BLaER1 treated with 17β-estradiol and CSF1 and Interleukin-3, amounts not matched to agents 10 nM and 100 nM (cell line): ENCODE data around the gene MEF2D.

Source experiments
- H3K27ac ChIP-seq, 11 experiments: shearing (Covaris generic); formaldehyde crosslinking; 2 replicates each; pipeline ENCODE4 v1.8.1; 2022
- H3K27me3 ChIP-seq, 11 experiments: shearing (Covaris generic); formaldehyde crosslinking; 2 replicates each; pipeline ENCODE4 v1.8.1; 2022
- H3K36me3 ChIP-seq, 11 experiments: shearing (Covaris generic); formaldehyde crosslinking; 2 replicates each; pipeline ENCODE4 v1.8.1; 2022
- H3K4me1 ChIP-seq, 10 experiments: shearing (Covaris generic); formaldehyde crosslinking; 2 replicates each; pipeline ENCODE4 v1.8.1; 2022
- H3K4me2 ChIP-seq, 11 experiments: shearing (Covaris generic); formaldehyde crosslinking; 2 replicates each; pipeline ENCODE4 v1.8.1; 2022
- H3K4me3 ChIP-seq, 10 experiments: shearing (Covaris generic); formaldehyde crosslinking; 2 replicates each; pipeline ENCODE4 v1.8.1; 2022
- H3K9ac ChIP-seq, 11 experiments: shearing (Covaris generic); formaldehyde crosslinking; 2 replicates each; pipeline ENCODE4 v1.8.1; 2022
- H3K9me3 ChIP-seq, 11 experiments: shearing (Covaris generic); formaldehyde crosslinking; replicated peaks in 1 of 11; 2 replicates each; pipeline ENCODE4 v1.8.1; 2022
- H4K20me1 ChIP-seq, 11 experiments: shearing (Covaris generic); formaldehyde crosslinking; 2 replicates each; pipeline ENCODE4 v1.8.1; 2022
- Cebpa-rat ChIP-seq, 11 experiments: shearing (Covaris generic); IDR thresholded peaks; 2 replicates each; pipeline ENCODE4 v1.8.1; 2022

Gene MEF2D

GRCh38 chr1:156506450-156506849 is 5.9 kb upstream of the MEF2D start:
- no peak overlapping the region for H3K9ac ChIP-seq
- no peaks in the 10 kb centered on the region for H4K20me1 ChIP-seq
- H3K4me3 ChIP-seq: no peak overlapping the region
- peaks cover 81 to 95% (median 87%) of the 10 kb centered on the region in 10 experiments for H3K4me1 ChIP-seq
- H3K4me2 ChIP-seq: peak overlapping the region; percentile 83 to 98 (median 92)
- H3K27me3 ChIP-seq: no peaks in the 10 kb centered on the region
- no peaks in the 10 kb centered on the region for H3K36me3 ChIP-seq
- no peaks in the 10 kb centered on the region for H3K9me3 ChIP-seq
- no peak for TF ChIP-seq Cebpa-rat (IDR thresholded peaks at IDR 0.05)
- H3K27ac ChIP-seq: peak overlapping the region in 9 of 11 experiments; percentile 95 to 100 (median 99); a peak in 12 of 22 replicates

GRCh38 chr1:156505679-156506298 is 5.2 kb upstream of the MEF2D start:
- H3K27me3 ChIP-seq: no peaks in the 10 kb centered on the region
- peak overlapping the region; percentile 83 to 98 (median 92) for H3K4me2 ChIP-seq
- no peaks in the 10 kb centered on the region for H3K36me3 ChIP-seq
- peak overlapping the region; percentile 3 to 51 (median 28); a peak in 13 of 20 replicates for H3K4me3 ChIP-seq
- H3K27ac ChIP-seq: peak overlapping the region; percentile 95 to 100 (median 99)
- no peak for TF ChIP-seq Cebpa-rat (IDR thresholded peaks at IDR 0.05)
- no peaks in the 10 kb centered on the region for H4K20me1 ChIP-seq
- peaks cover 82 to 92% (median 87%) of the 10 kb centered on the region in 10 experiments for H3K4me1 ChIP-seq
- no peaks in the 10 kb centered on the region for H3K9me3 ChIP-seq
- H3K9ac ChIP-seq: peak overlapping the region; percentile 93 to 100 (median 98)

GRCh38 chr1:156504821-156505678 is 4.5 kb upstream of the MEF2D start:
- H3K9me3 ChIP-seq: no peaks in the 10 kb centered on the region
- H3K4me1 ChIP-seq: peaks cover 79 to 84% (median 83%) of the 10 kb centered on the region in 10 experiments
- peak overlapping the region; percentile 32 to 99 (median 76); a peak in 18 of 20 replicates for H3K4me3 ChIP-seq
- no peak for TF ChIP-seq Cebpa-rat (IDR thresholded peaks at IDR 0.05)
- H3K9ac ChIP-seq: peak overlapping the region; percentile 93 to 100 (median 98)
- H4K20me1 ChIP-seq: peaks cover 0 to 5% (median 4%) of the 10 kb centered on the region in 11 experiments; a peak in 8 of 22 replicates
- no peaks in the 10 kb centered on the region for H3K27me3 ChIP-seq
- no peaks in the 10 kb centered on the region for H3K36me3 ChIP-seq
- H3K27ac ChIP-seq: peak overlapping the region; percentile 95 to 100 (median 99)
- peak overlapping the region; percentile 86 to 98 (median 94) for H3K4me2 ChIP-seq

GRCh38 chr1:156504438-156504813 is 3.9 kb upstream of the MEF2D start:
- TF ChIP-seq Cebpa-rat (IDR thresholded peaks at IDR 0.05): no peak
- Histone ChIP-seq H3K27ac (peak overlapping the region; percentile 95 to 100 (median 99)), H3K36me3 (peaks cover 0 to 1% (median 0%) of the 10 kb centered on the region in 11 experiments; a peak in 4 of 22 replicates), H3K27me3 (no peaks in the 10 kb centered on the region), H4K20me1 (peaks cover 2 to 10% (median 8%) of the 10 kb centered on the region in 11 experiments; a peak in 19 of 22 replicates), H3K9ac (peak overlapping the region; percentile 93 to 100 (median 98)), H3K4me2 (peak overlapping the region; percentile 86 to 98 (median 94)), H3K4me1 (peaks cover 75 to 78% (median 76%) of the 10 kb centered on the region in 10 experiments), H3K4me3 (peak overlapping the region; percentile 32 to 99 (median 76); a peak in 18 of 20 replicates), H3K9me3 (no peaks in the 10 kb centered on the region)

GRCh38 chr1:156503698-156504437 is 3.3 kb upstream of the MEF2D start:
- Histone ChIP-seq H3K4me3 (peak overlapping the region; percentile 46 to 99 (median 96); a peak in 19 of 20 replicates), H3K4me1 (peaks cover 69 to 72% (median 71%) of the 10 kb centered on the region in 10 experiments), H3K27ac (peak overlapping the region; percentile 95 to 100 (median 99))

GRCh38 chr1:156502894-156503697 is 2.5 kb upstream of the MEF2D start:
- H3K4me2 ChIP-seq: peak overlapping the region; percentile 86 to 98 (median 94)
- peaks cover 14 to 23% (median 20%) of the 10 kb centered on the region in 11 experiments for H4K20me1 ChIP-seq
- peak overlapping the region; percentile 46 to 99 (median 96) for H3K4me3 ChIP-seq
- no peak for TF ChIP-seq Cebpa-rat (IDR thresholded peaks at IDR 0.05)
- H3K27me3 ChIP-seq: no peaks in the 10 kb centered on the region
- H3K4me1 ChIP-seq: peaks cover 63 to 67% (median 65%) of the 10 kb centered on the region in 10 experiments
- peak overlapping the region; percentile 93 to 100 (median 98) for H3K9ac ChIP-seq
- H3K36me3 ChIP-seq: peaks cover 0 to 12% (median 8%) of the 10 kb centered on the region in 11 experiments; a peak in 6 of 22 replicates
- H3K27ac ChIP-seq: peak overlapping the region; percentile 95 to 100 (median 99)
- no peaks in the 10 kb centered on the region for H3K9me3 ChIP-seq

More at GRCh38 chr1:156503698-156504437, 3.3 kb upstream of the MEF2D start:
- Histone ChIP-seq H3K9ac (peak overlapping the region; percentile 93 to 100 (median 98)), H3K9me3 (no peaks in the 10 kb centered on the region), H3K27me3 (no peaks in the 10 kb centered on the region), H3K4me2 (peak overlapping the region; percentile 86 to 98 (median 94)), H4K20me1 (peaks cover 8 to 15% (median 14%) of the 10 kb centered on the region in 11 experiments; a peak in 21 of 22 replicates), H3K36me3 (peaks cover 0 to 7% (median 5%) of the 10 kb centered on the region in 11 experiments; a peak in 5 of 22 replicates)
- TF ChIP-seq Cebpa-rat (IDR thresholded peaks at IDR 0.05): no peak

- Histone ChIP-seq H3K4me1 (peaks cover 63 to 67% (median 65%) of the 10 kb centered on the region in 10 experiments), H3K4me2 (peak overlapping the region; percentile 86 to 98 (median 94))
These were observed 1.9 kb upstream of the MEF2D start for GRCh38 chr1:156502391-156502893.

More at GRCh38 chr1:156502391-156502893, 1.9 kb upstream of the MEF2D start:
- no peak for TF ChIP-seq Cebpa-rat (IDR thresholded peaks at IDR 0.05)
- Histone ChIP-seq H3K9me3 (no peaks in the 10 kb centered on the region), H3K36me3 (peaks cover 0 to 18% (median 13%) of the 10 kb centered on the region in 11 experiments; a peak in 14 of 22 replicates), H3K4me3 (peak overlapping the region; percentile 50 to 99 (median 96)), H3K27me3 (no peaks in the 10 kb centered on the region), H3K27ac (peak overlapping the region; percentile 95 to 100 (median 99)), H3K9ac (peak overlapping the region; percentile 93 to 100 (median 98)), H4K20me1 (peaks cover 21 to 30% (median 27%) of the 10 kb centered on the region in 11 experiments)
